BJ (cell line): ENCODE results near the gene MAST2. TPM values are rescaled to one million over a fixed set of nuclear protein-coding genes. Genes with fewer than 3 reads are reported as not detected.
"Not testable (repeated sequence)": the region's sequence is repeated elsewhere in the genome, so short reads cannot be mapped to it uniquely, and the experiment has no call there.

ENCODE experiments used
- CTCF ChIA-PET: fragments of 350-600 bp; formaldehyde crosslinking; extraction: SDS; loops from one replicate; lab custom pipeline; 2021; ENCODE audit warnings: antibody characterized with exemption, inconsistent platforms; lab: Yijun Ruan, JAX
- POLR2A ChIA-PET: fragments of 300-600 bp; sonication (Branson Sonifier 250); formaldehyde crosslinking; extraction: SDS; loops from one replicate; lab custom pipeline; 2021; ENCODE audit warnings: antibody characterized with exemption; lab: Charles Lee
- DNase-seq: peaks from one replicate; pipeline ENCODE4 v3.0.0-alpha.2; 2011; ENCODE audit warnings: low read depth
- H3K27me3 ChIP-seq: 2 replicates; pipeline ENCODE4 v1.6.0; 2011; ENCODE audit warnings: low read length; ENCODE audit not compliant: control insufficient read depth, insufficient read depth
- H3K36me3 ChIP-seq: 2 replicates; pipeline ENCODE4 v1.5.1; 2011; ENCODE audit warnings: low read length; ENCODE audit not compliant: control insufficient read depth, insufficient read depth
- H3K4me3 ChIP-seq: 2 replicates; pipeline ENCODE4 v1.5.1; 2011; ENCODE audit warnings: low read depth, mild to moderate bottlenecking, control low read depth, low read length
- CTCF ChIP-seq: IDR thresholded peaks from 2 replicates; pipeline ENCODE4 v1.5.1; 2011; ENCODE audit warnings: low read depth, mild to moderate bottlenecking, control low read depth, inconsistent platforms, low read length, moderate library complexity; ENCODE audit not compliant: insufficient read depth
- polyA plus RNA-seq: library from polyadenylated mRNA; depleted of rRNA; stranded (reverse); fragments of >200 nt; gene quantifications from 2 replicates; pipeline ENCODE4 v1.2.3, GENCODE V29; 2011

The MAST2 gene
- polyA plus RNA-seq, 1 experiment = 47.2 TPM

- Histone ChIP-seq H3K36me3 (peaks cover 1% of the 10 kb centered on the region; the same call in 1 of the 2 replicates), H3K27me3 (no peaks in the 10 kb centered on the region), H3K4me3 (no peak overlapping the region)
- DNase-seq = no peak
- TF ChIP-seq CTCF = no peak
- ChIA-PET POLR2A (no interaction called here), CTCF (no interaction called here)
These were observed 121.3 kb downstream of the MAST2 start for GRCh38 chr1:45924736-45925135.

DNA sequence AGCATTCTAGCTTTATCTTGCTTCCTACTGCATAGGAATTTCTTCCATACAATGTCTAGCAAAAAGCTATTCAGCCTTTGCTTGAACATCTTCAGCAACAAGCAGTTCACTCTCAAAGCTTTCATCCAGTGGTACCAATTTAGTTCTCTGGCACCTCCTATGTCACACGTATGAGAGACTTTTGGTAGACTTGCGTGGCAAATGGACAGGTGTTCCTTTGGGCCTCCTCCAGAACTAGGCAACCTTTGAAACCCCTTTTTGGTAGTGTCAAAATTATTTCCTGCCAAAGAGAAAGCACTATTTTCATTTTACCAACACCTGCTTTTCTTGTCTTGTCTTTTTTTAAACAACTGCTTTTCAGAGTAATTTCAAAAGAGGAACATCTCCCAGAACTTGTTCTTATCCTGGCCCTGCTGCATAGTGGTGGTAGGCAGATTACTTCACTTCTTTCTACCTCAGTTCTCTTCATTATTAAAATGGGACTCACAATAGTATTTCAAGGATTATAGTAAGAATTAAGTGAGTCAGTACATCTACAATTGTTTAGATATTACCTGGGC, 122.4 kb downstream of the MAST2 start:
- Histone ChIP-seq H3K4me3 (no peak overlapping the region), H3K36me3 (peaks cover 1% of the 10 kb centered on the region; the same call in 1 of the 2 replicates), H3K27me3 (no peaks in the 10 kb centered on the region)
- ChIA-PET POLR2A (no interaction called here), CTCF (no interaction called here)
- TF ChIP-seq CTCF = no peak
- no peak for DNase-seq

DNA sequence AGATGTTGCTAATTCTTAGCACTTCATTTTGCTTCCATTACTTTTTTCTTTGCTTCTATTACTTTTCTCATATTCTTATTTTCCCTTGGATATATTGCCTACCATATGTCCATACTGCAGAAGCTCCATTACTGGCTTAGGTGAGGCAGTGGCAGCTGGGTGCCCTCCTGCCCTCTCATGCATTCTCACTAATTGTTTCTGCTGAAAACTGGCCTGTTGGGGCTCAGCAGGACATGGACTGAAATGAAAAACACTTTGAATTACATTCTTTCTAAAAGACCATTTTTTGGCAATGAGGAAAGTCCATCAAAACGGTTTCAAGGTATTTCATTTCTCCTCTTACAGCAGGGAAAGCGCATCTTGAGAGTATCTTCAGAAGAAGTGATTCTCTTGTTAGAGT, 122.9 kb downstream of the MAST2 start:
- TF ChIP-seq CTCF = no peak
- Histone ChIP-seq H3K36me3 (peaks cover 1% of the 10 kb centered on the region; the same call in 1 of the 2 replicates), H3K27me3 (no peaks in the 10 kb centered on the region), H3K4me3 (no peak overlapping the region)
- POLR2A ChIA-PET = no interaction called here
- CTCF ChIA-PET = no interaction called here
- no peak for DNase-seq

GRCh38 chr1:45927231-45927915, 124.0 kb downstream of the MAST2 start:
- H3K4me3 ChIP-seq, POLR2A ChIA-PET, H3K36me3 ChIP-seq, CTCF ChIA-PET, DNase-seq, H3K27me3 ChIP-seq: not testable (repeated sequence)

DNA sequence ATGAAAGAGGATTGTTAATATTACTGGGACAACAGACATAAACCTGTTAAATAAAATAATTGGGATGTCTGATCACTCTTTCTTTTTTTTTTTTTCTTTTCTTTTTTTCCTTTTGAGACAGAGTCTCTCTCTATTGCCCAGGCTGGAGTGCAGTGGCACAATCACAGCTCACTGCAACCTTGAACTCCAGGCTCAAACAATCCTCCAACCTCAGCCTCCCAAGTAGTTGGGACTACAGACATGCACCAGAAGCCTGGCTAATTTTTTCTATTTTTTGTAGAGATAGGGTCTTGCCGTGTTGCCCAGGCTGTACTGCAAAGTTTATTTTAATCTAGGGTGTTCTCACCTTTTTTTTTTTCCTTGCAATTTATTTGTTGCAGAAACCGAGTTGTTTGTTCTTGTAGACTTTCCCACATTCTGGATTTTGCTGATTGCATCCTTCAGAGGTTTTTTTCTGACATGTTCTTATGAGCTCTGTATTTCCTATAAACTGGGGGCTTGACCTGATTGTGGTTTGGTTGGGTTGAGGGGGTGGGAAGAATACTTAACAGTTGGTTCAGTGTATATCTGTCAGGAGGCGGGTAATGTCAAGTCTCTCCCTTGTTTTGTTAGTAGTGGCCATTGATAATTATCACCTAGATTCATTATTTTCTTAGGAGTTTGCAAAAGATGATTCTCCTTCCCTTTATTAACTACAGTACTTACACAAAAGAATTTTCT, 125.2 kb downstream of the MAST2 start:
- no peak for TF ChIP-seq CTCF
- DNase-seq = no peak
- Histone ChIP-seq H3K27me3 (no peaks in the 10 kb centered on the region), H3K36me3 (no peaks in the 10 kb centered on the region), H3K4me3 (no peak overlapping the region)
- ChIA-PET CTCF (no interaction called here), POLR2A (no interaction called here)
